ENCODE results near the gene TTLL9. TPM values are rescaled to one million over a fixed set of nuclear protein-coding genes. Genes with fewer than 3 reads are reported as not detected.
A peak's percentile ranks its signal among the peaks of the same experiment; 100 is the strongest.

Gene TTLL9
- total RNA-seq, 4 donors from 2014 or later, result 0.47 to 1.7 TPM; not detected in 2

DNA sequence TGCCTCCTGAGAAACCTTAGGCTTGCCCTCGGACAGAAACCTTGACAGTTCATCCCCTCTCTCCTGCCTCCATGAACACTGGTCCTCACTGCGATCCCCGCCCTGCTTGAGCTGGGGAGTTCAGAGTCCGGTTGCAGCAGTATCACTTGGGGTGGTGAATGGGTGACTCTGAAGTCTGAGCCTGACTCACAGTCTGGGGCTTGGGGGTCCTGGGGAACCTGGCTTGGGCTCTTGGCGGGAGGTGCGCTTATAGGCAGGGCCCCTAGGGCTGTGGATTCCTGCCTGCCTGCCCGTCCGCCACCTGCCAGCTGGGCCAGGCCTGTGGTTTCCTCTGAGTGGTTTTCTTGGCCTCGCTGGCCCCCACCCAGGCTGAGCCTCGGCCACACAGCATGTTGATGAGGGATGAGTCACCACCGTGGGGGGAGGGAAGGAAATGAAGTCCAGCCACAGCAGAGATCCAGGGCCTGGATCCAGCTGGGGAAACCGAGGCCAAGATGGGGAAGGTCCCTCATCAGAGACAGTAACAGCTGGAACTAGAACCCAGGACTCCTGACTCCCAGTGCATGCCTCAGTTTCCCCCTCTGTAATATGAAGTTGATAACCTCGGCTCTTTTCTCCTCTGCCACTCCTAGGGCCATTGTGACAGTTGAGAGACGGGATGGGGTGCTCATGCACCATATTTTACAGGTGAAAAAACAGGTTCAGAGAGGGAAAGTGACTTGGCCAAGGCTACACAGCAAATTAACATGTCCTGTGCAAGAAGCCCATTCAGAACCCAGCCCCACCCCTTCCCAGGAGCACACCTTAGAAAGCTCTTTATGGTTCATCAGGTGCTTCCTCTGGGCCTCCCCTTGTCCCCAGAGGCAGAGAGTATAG lies 34.2 kb upstream of the TTLL9 start:
- TF ChIP-seq, protein P1, sequence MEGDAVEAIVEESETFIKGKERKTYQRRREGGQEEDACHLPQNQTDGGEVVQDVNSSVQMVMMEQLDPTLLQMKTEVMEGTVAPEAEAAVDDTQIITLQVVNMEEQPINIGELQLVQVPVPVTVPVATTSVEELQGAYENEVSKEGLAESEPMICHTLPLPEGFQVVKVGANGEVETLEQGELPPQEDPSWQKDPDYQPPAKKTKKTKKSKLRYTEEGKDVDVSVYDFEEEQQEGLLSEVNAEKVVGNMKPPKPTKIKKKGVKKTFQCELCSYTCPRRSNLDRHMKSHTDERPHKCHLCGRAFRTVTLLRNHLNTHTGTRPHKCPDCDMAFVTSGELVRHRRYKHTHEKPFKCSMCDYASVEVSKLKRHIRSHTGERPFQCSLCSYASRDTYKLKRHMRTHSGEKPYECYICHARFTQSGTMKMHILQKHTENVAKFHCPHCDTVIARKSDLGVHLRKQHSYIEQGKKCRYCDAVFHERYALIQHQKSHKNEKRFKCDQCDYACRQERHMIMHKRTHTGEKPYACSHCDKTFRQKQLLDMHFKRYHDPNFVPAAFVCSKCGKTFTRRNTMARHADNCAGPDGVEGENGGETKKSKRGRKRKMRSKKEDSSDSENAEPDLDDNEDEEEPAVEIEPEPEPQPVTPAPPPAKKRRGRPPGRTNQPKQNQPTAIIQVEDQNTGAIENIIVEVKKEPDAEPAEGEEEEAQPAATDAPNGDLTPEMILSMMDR (IDR thresholded peaks at IDR 0.05), result no peak
- TF ChIP-seq POLR2A (IDR thresholded peaks at IDR 0.05), result no peak
- Histone ChIP-seq H3K27me3 (no peaks in the 10 kb centered on the region), H3K27ac (no peak overlapping the region), H3K9me3 (no peaks in the 10 kb centered on the region), H3K4me3 (no peak overlapping the region), H3K4me1 (peaks cover 0 to 24% (median 6%) of the 10 kb centered on the region in 4 donors), H3K36me3 (no peaks in the 10 kb centered on the region)
- DNase-seq, result peak; percentile 58 to 84 (median 76)

DNA sequence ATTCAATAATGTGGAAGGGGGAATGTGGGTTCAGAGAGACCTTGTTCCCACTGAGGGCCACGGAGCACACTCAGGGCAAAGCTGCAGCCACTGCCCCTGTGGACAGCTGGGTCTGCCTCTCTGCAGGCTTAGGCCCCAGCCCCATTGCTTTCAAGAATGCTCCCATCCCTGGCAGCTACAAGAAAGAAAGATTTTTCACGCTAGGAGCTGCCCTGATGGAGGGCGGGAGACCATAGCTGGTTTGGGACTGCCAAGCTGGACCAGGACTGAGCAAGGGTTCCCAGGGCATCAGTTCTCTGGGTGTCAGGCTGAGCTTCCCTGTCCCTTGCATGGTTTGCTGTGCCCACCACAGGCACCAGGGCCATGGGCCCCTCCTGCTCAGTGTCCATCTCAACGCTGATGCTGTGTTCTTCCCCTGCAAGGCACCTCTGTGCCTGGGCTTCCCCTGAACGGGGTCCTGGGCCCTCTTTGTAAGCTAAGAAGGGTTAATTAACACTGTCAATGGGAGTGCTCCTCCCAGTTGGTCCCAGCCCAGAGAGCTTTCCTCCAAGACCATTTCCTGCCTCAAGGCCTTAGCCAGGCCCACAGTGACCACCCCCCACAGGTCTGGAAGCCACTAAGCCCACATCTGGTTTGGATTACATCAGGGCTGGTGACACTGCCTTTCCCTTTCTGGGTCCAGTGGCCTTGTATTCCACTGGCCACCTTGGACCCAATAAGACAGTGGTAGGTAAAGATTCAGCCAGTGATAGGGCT lies 33.4 kb upstream of the TTLL9 start:
- no peak for TF ChIP-seq POLR2A (IDR thresholded peaks at IDR 0.05)
- TF ChIP-seq, protein P1 (IDR thresholded peaks at IDR 0.05), result no peak
- DNase-seq, result no peak
- H3K4me3 ChIP-seq, result no peak overlapping the region
- H3K4me1 ChIP-seq, result peaks cover 0 to 24% (median 6%) of the 10 kb centered on the region in 4 donors
- no peaks in the 10 kb centered on the region for H3K36me3 ChIP-seq
- H3K27me3 ChIP-seq, result no peaks in the 10 kb centered on the region
- H3K27ac ChIP-seq, result no peak overlapping the region
- H3K9me3 ChIP-seq, result no peaks in the 10 kb centered on the region

DNA sequence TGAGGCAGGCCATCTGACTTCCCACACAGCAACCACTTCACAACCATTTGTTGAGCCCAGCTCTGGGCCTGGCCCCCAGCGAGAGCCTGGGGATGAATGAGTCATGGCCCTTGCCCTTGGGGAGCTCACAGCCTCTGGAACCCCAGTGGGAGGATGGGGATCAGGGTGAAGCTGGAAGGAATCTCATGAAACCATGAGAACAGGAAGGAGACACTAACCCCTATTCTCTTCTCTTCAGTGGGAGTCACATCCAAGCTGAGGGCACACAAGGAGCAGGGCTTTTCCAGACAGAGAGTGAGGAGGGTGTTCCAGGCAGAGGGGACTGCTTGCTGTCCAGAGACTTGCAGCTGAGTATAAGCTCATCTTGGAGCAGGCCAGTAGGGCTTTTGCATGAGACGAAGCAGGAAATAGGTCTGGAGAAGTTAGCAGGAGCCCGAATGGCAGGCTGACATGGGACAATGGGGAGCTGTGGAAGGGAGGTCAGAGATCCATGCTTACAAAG lies 32.5 kb upstream of the TTLL9 start:
- Histone ChIP-seq H3K36me3 (no peaks in the 10 kb centered on the region), H3K27ac (no peak overlapping the region), H3K27me3 (no peaks in the 10 kb centered on the region), H3K4me1 (peaks cover 0 to 30% (median 7%) of the 10 kb centered on the region in 4 donors), H3K9me3 (no peaks in the 10 kb centered on the region), H3K4me3 (no peak overlapping the region)
- no peak for TF ChIP-seq POLR2A (IDR thresholded peaks at IDR 0.05)
- TF ChIP-seq, protein P1 (IDR thresholded peaks at IDR 0.05), result no peak
- DNase-seq, result no peak

DNA sequence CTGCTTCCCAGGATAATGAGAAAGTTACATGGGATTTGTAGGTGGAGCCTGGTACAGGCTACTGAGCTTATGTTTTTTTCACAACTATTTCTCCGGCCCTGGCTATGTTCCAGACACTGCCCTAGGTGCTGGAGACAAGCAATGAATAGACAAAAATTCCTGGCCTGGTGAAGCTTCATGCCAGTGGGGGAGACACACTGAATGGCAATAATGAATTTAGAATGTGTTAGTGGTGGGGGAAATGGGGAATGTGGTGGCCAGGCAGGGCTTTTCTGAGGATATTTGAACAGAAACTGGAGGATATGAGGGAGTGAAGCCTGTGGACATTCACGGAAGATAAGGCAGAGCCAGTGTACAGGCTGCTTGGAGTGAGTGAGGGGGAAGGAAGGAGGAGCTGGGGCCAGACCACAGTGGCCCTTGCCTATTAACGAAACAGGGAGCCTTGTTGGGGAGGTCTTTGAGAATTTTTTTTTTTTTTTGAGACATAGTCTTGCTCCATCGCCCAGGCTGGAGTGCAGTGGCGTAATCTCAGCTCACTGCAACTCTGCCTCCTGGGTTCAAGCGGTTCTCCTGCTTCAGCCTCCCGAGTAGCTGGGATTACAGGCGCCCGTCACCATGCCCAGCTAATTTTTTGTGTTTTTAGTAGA lies 31.7 kb upstream of the TTLL9 start:
- DNase-seq, result no peak
- Histone ChIP-seq H3K27me3 (no peaks in the 10 kb centered on the region), H3K9me3 (no peaks in the 10 kb centered on the region), H3K4me3 (no peak overlapping the region), H3K4me1 (peaks cover 0 to 28% (median 8%) of the 10 kb centered on the region in 4 donors), H3K36me3 (no peaks in the 10 kb centered on the region), H3K27ac (no peak overlapping the region)
- TF ChIP-seq, protein P1 (IDR thresholded peaks at IDR 0.05), result no peak
- no peak for TF ChIP-seq POLR2A (IDR thresholded peaks at IDR 0.05)

DNA sequence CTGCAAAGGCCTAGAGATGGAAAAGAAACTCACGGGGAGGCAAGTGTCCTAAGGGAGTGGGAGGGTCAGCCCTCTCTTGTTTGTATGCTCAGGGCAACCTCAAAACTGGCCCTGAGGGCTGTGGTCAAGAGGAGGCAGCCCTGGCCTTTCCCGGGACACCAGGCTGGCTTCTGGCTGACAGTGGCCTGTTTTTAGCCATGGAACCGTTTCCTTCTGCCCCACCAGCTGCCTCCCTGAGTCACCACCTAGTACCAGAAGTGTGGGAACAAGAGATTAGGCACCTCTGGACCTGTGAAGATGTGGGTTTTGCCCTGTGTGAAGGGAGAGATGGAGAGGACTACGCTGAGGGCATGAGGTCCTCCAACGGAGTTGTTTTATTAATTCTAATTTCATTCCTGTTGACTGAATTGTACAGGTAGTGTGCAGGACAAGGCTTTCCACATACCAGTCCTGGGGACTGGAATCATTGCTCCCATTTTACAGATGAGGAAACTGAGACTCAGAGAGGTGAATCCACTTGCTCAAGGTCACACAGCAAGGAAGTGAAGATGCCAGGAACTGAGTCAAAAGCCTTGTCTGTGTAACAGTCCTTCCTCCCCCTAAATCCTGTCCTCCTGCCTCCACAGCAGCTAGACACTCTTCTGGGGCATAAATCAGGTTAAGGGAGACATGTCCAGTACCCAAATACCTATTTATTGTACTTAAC lies 30.5 kb upstream of the TTLL9 start:
- no peak overlapping the region for H3K27ac ChIP-seq
- H3K36me3 ChIP-seq, result no peaks in the 10 kb centered on the region
- peaks cover 0 to 28% (median 8%) of the 10 kb centered on the region in 4 donors for H3K4me1 ChIP-seq
- no peak overlapping the region for H3K4me3 ChIP-seq
- no peaks in the 10 kb centered on the region for H3K9me3 ChIP-seq
- no peak for DNase-seq
- TF ChIP-seq, protein P1 (IDR thresholded peaks at IDR 0.05), result no peak
- no peak for TF ChIP-seq POLR2A (IDR thresholded peaks at IDR 0.05)
- H3K27me3 ChIP-seq, result no peaks in the 10 kb centered on the region
